ENCODE measurements around the gene FAM216A.
A peak's percentile ranks its signal among the peaks of the same experiment; 100 is the strongest.
"Not testable (repeated sequence)": the region's sequence is repeated elsewhere in the genome, so short reads cannot be mapped to it uniquely, and the experiment has no call there.

Gene FAM216A, protein sequence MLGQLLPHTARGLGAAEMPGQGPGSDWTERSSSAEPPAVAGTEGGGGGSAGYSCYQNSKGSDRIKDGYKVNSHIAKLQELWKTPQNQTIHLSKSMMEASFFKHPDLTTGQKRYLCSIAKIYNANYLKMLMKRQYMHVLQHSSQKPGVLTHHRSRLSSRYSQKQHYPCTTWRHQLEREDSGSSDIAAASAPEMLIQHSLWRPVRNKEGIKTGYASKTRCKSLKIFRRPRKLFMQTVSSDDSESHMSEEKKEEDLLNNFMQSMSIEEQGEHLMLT

GRCh38 chr12:110468214-110469048 lies at the start of gene FAM216A, which contains the start of gene GPN3:
TSS of gene FAM216A (plus strand) at chr12:110468845. CDS start at chr12:110468876, 31 bp downstream.
TSS of gene GPN3 (minus strand) at chr12:110468257. CDS start at chr12:110468203, 54 bp downstream.
- peak; percentile 96 for DNase-seq

GRCh38 chr12:110420644-110421043 lies 48.0 kb upstream of the FAM216A start:
- DNase-seq, result not testable (repeated sequence)

GRCh38 chr12:110421159-110421661 lies 47.4 kb upstream of the FAM216A start:
- DNase-seq, result no peak

DNA sequence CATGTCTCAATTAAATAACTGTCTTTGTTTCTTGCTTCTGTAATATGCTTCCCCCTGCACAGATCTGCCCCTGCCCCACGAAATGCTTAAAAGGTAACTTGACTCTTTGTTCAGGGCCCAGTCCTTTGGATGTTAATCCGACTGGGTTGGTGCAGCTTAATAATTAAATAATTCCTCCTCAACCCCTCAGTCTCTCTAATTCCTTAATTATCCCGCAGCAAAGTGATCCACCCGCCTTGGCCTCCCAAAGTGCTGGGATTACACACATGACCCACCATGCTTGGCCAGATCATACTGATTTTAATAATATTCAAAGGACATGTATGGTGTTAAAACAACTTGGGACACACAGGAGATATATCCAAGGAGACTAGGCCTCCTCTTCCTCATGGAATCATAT lies 46.9 kb upstream of the FAM216A start:
- no peak for DNase-seq

DNA sequence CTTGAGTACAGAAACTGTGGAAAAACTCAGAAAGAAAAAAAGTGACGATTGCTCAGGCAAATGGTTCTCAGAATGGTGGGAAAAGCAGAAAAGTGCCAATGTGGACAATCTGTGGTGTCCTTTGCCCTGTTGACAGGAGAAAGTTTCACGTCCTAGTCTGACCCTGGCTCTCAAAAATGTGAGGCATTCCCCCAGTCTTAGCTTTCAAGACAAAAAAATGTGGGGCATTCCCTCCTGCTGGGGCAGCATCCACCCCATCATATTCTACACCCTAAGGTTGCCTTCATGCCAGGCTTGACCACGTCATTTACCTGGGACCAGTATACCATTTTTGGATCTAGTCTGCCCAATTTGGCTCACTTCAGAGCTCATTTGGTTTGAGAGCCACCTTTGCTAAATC lies 44.4 kb upstream of the FAM216A start:
- DNase-seq, result no peak

DNA sequence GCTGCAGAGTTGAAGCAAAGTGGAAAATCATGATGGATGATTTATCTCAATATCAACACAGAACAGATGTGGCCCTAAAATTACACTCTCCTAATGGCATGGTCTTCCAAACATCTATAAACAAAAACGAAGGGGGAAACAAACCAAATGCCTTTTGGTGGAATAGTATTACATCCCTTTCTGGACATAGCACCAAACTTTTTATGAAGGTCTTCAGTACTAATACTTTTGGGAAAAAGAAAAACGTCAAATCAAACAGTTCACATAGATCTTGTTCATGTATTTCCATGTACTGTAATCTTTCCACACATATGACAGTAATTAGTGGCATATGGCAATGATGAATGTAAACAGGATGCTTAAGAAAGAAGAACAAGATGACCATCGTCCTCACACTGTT lies 42.2 kb upstream of the FAM216A start:
- DNase-seq, result no peak

- DNase-seq, result not testable (repeated sequence)
Observed at GRCh38 chr12:110429676-110430075, 39.0 kb upstream of the FAM216A start.

- DNase-seq, result no peak
Observed at GRCh38 chr12:110431957-110432587, 36.6 kb upstream of the FAM216A start.

DNA sequence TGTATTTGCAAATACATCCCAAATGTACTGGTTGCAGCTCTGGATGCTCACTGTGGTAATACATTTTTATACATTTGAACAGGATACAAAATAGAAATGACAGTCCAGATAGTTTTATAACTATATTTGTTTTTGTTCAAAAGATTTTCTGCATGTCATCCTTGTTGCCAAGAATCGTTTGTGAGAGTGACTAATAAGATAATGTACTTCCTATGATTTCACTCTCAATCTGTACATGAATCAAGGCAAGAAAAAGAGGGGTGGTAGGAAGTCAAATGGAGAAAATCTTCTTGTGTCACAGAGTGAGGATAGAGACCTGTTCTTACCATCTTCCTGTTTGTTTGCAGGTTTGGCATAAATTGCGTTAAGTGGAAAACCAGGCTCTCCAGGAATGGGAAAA lies 32.4 kb upstream of the FAM216A start:
- DNase-seq, result no peak

DNA sequence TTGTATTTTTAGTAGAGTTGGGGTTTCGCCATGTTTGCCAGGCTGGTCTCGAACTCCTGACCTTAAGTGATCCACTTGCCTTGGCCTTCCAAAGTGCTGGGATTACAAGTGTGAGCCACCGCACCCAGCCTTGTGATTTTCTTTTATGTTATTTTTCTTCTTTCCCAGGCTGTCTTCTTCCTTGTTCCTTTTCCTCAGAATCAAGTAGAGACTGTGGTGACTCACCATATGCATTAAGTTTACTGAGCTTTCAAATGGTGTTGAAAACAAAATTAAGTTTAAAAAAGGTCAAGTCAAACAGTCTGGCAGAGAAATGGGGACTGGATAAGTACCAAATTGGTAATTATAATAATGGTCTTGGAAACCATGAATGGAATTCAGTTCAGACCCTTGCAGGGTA lies 24.2 kb upstream of the FAM216A start:
- DNase-seq, result no peak

- peak; percentile 90 to 91 for DNase-seq
Observed at GRCh38 chr12:110449799-110450497, 18.7 kb upstream of the FAM216A start, which contains the start of gene ARPC3. TSS of gene ARPC3 (minus strand) at chr12:110450337. CDS start at chr12:110450260, 77 bp downstream.

- no peak for DNase-seq
Observed at GRCh38 chr12:110451263-110451662, 17.4 kb upstream of the FAM216A start.

- no peak for DNase-seq
Observed at GRCh38 chr12:110453569-110454296, 14.9 kb upstream of the FAM216A start.

GRCh38 chr12:110458756-110459155 lies 9.9 kb upstream of the FAM216A start:
- DNase-seq, result no peak

DNA sequence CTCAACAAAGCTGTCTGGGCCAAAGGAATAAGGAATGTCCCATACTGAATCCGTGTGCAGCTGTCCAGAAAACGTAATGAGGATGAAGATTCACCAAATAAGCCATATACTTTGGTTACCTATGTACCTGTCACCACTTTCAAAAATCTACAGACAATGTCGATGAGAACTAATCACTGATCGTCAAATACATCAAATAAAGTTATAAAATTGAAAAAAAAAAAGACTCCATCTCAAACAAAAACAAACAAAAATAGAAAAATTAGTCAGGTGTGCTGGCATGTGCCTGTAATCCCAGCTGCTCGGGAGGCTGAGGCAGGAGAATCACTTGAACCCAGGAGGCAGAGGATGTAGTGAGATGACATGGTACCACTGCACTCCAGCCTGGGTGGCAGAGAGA lies 7.5 kb upstream of the FAM216A start:
- not testable (repeated sequence) for DNase-seq

- DNase-seq, result no peak
Observed at GRCh38 chr12:110465024-110465423, 3.6 kb upstream of the FAM216A start.

GRCh38 chr12:110465765-110466164 lies 2.9 kb upstream of the FAM216A start:
- not testable (repeated sequence) for DNase-seq

- peak; percentile 19 to 21 for DNase-seq
Observed at GRCh38 chr12:110466791-110467190, 1.9 kb upstream of the FAM216A start.

- no peak for DNase-seq
Observed at GRCh38 chr12:110467847-110468213, 815 bp upstream of the FAM216A start.

DNA sequence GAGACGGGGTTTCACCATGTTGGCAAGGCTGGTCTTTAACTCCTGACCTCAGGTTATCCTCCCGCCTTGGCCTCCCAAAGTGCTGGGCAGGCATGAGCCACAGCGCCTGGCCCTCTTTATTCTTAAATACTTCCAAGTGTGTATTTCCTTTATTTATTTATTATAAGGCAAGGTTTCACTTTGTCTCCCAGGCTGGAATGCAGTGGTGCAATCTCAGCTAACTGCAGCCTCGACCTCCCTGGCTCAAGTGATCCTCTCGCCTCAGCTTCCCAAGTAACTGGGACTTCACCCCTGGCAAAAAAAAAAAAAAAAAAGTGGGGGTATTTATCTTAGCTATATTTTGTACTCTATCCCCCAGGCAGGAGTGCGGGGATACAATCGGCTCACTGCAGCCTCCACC lies 6.8 kb downstream of the FAM216A start:
- no peak for DNase-seq

GRCh38 chr12:110498984-110499706 lies 30.5 kb downstream of the FAM216A start:
- peak; percentile 81 to 82 for DNase-seq

Data from AML-193 (cell line).